ENCODE results near the gene FNDC8.

DNA sequence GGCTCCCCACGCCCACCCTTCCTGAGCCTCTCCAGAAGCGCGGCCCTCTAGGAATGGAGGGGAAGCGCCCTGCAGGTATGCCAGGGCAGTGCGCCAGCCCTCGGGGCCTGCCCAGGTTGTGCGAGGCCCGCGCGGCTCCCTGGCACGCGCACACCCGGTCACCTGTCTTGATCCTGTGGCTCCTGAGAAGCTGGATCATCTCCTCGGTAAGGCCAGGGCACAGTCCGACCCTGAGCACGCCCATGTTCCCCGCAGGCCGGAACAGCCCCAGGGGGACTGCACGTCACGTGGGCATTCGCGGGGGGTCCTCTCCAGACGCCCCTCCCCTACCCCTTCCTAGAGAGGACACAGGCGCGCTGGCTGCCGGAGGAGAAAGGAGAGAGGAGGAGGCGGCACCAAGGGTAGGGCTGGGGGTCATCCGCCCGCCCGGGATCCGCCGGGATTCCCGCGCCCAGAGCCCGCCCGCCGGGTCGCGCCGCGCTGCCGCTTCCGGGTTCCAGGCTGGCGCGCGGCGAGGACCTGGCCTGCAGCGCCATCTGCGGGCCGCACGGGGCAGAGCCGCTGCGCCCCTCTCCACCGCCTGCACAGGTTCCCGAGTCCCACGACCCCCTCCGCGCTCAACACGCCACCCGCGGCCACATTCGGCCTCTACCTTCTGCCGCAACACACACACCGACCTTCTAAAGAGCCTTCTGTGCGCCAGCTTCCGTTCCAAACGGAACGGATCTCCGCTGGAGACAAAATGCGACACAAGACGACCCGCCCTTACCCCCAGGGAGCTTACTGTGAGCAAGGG lies 1.8 kb upstream of the FNDC8 start, which contains the start of gene RAD51D:
- TF ChIP-seq CTCF (IDR thresholded peaks at IDR 0.05; ENCODE audit: low read depth, low read length) (peak; percentile 92), EZH2phosphoT487 (IDR thresholded peaks at IDR 0.05; ENCODE audit: low read depth) (no peak)
